ENCODE results near the gene SELENOV.

SELENOV gene

GRCh38 chr19:39524495-39524894 lies 9.6 kb downstream of the SELENOV start:
- Histone ChIP-seq H3K9me3 (ENCODE audit: control insufficient read depth, insufficient read depth, low read depth, low read length) (no peaks in the 10 kb centered on the region), H3K9ac (ENCODE audit: low read length) (no peak overlapping the region), H3K4me3 (ENCODE audit: low read depth, low read length) (no peak overlapping the region), H3K27ac (ENCODE audit: low read depth, low read length) (no peak overlapping the region), H3K27me3 (ENCODE audit: control insufficient read depth, insufficient read depth, low read length) (no peaks in the 10 kb centered on the region), H3K36me3 (ENCODE audit: control insufficient read depth, insufficient read depth, low read length) (peaks cover 13% of the 10 kb centered on the region), H3K4me1 (ENCODE audit: control insufficient read depth, insufficient read depth, low read length) (no peaks in the 10 kb centered on the region)

DNA sequence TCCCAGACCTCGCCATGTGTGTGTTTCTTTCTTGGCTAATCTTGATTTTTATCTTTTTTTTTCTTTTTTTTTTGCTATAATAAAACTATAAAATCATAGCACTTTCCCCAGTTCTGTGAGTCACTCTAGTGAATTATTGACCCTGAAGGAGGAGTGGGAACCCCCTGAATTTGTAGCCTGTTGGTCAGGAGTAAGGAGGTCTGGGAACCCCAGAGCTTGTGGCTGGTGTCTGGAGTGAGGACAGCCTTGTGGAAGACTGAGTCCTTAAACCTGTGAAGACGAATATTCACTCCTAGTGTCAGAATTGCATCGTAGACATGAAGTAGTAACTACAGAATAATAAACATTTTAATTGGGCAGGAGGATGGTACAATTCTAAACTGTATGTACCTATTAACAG lies 10.3 kb downstream of the SELENOV start:
- H3K27me3 ChIP-seq (ENCODE audit: control insufficient read depth, insufficient read depth, low read length): no peaks in the 10 kb centered on the region
- H3K27ac ChIP-seq (ENCODE audit: low read depth, low read length): no peak overlapping the region
- peaks cover 13% of the 10 kb centered on the region for H3K36me3 ChIP-seq (ENCODE audit: control insufficient read depth, insufficient read depth, low read length)
- no peaks in the 10 kb centered on the region for H3K4me1 ChIP-seq (ENCODE audit: control insufficient read depth, insufficient read depth, low read length)
- no peak overlapping the region for H3K9ac ChIP-seq (ENCODE audit: low read length)
- H3K4me3 ChIP-seq (ENCODE audit: low read depth, low read length): no peak overlapping the region
- H3K9me3 ChIP-seq (ENCODE audit: control insufficient read depth, insufficient read depth, low read depth, low read length): no peaks in the 10 kb centered on the region

- Histone ChIP-seq H3K27me3 (ENCODE audit: control insufficient read depth, insufficient read depth, low read length) (no peaks in the 10 kb centered on the region), H3K9ac (ENCODE audit: low read length) (peak overlapping the region; percentile 69), H3K4me3 (ENCODE audit: low read depth, low read length) (peak overlapping the region; percentile 79), H3K4me1 (ENCODE audit: control insufficient read depth, insufficient read depth, low read length) (peaks cover 4% of the 10 kb centered on the region; the same call in 1 of the 2 replicates), H3K27ac (ENCODE audit: low read depth, low read length) (no peak overlapping the region), H3K36me3 (ENCODE audit: control insufficient read depth, insufficient read depth, low read length) (no peaks in the 10 kb centered on the region), H3K9me3 (ENCODE audit: control insufficient read depth, insufficient read depth, low read depth, low read length) (no peaks in the 10 kb centered on the region)
Measured at GRCh38 chr19:39531834-39532232, 16.9 kb downstream of the SELENOV start.

DNA sequence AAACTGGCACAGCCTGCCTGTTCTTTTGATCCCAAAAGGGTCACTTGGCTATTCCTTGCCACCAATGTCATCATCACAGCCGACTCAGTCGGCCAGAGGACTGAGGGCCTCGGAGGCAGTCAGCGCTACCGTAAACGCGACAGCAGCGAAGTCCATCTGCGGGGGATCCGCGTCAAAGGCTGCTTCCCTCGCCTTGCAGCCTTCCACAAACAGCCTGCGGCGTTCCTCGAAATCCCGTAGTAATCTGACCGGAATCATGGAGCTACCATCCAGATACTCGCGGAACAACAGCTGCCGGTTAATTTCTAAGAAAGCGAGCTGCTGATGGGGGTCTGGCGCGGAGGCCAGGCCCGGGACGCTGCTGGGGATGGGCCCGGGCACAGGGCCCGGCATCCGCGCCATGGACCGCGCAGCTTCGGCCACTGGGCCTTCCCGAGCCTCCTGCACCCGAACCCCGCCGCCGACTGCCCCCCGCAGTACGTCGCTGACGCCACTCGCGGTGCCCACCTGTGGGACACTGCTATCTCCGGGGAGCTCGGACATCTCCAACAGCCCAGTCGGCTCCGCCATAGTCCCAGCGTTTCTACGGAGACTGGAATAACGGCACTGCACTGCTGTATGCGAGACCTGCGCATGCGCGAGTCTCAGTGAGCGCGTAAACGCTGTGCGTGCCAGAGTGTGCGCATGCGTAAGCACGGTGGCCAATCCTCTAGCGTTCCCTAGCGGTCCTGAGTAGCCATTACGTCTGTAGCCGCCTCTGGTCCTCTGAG lies 17.5 kb downstream of the SELENOV start, which contains the start of gene EID2B:
Gene EID2B (minus strand): TSS at position 620 of the 770 bp plus-strand sequence. CDS start 50 bp downstream, at position 570.
- H3K36me3 ChIP-seq (ENCODE audit: control insufficient read depth, insufficient read depth, low read length): no peaks in the 10 kb centered on the region
- no peak within 1 kb of the TSS for H3K27ac ChIP-seq (ENCODE audit: low read depth, low read length)
- peak within 1 kb of the TSS; percentile 79 for H3K4me3 ChIP-seq (ENCODE audit: low read depth, low read length)
- H3K4me1 ChIP-seq (ENCODE audit: control insufficient read depth, insufficient read depth, low read length): peaks cover 4% of the 10 kb centered on the region; the same call in 1 of the 2 replicates
- H3K9me3 ChIP-seq (ENCODE audit: control insufficient read depth, insufficient read depth, low read depth, low read length): no peaks in the 10 kb centered on the region
- no peaks in the 10 kb centered on the region for H3K27me3 ChIP-seq (ENCODE audit: control insufficient read depth, insufficient read depth, low read length)
- peak within 1 kb of the TSS; percentile 69 for H3K9ac ChIP-seq (ENCODE audit: low read length)

GRCh38 chr19:39533003-39533512 lies 18.1 kb downstream of the SELENOV start:
- peaks cover 4% of the 10 kb centered on the region; the same call in 1 of the 2 replicates for H3K4me1 ChIP-seq (ENCODE audit: control insufficient read depth, insufficient read depth, low read length)

DNA sequence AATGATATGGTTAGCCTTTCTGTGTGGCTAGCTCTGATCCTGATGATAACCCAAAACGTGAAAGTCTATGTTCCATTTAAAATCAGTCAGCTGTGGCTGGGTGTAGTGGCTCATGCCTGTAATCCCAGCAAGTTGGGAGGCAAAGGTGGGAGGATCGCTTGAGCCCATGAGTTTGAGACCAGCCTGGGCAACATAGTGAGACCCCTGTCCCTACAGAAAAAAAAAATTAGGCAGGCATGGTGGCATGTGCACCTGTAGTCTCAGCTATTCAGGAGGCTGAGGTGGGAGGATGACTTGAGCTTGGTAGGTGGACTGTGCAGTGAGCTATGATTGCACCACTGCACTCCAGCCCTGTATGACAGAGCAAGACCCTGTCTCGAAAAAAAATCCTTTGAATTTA lies 18.9 kb downstream of the SELENOV start:
- Histone ChIP-seq H3K9me3 (ENCODE audit: control insufficient read depth, insufficient read depth, low read depth, low read length) (no peaks in the 10 kb centered on the region), H3K4me1 (ENCODE audit: control insufficient read depth, insufficient read depth, low read length) (peaks cover 6% of the 10 kb centered on the region; the same call in 1 of the 2 replicates), H3K27me3 (ENCODE audit: control insufficient read depth, insufficient read depth, low read length) (no peaks in the 10 kb centered on the region), H3K27ac (ENCODE audit: low read depth, low read length) (no peak overlapping the region), H3K36me3 (ENCODE audit: control insufficient read depth, insufficient read depth, low read length) (no peaks in the 10 kb centered on the region), H3K4me3 (ENCODE audit: low read depth, low read length) (no peak overlapping the region), H3K9ac (ENCODE audit: low read length) (no peak overlapping the region)

More at GRCh38 chr19:39533003-39533512, 18.1 kb downstream of the SELENOV start:
- no peaks in the 10 kb centered on the region for H3K36me3 ChIP-seq (ENCODE audit: control insufficient read depth, insufficient read depth, low read length)
- H3K9ac ChIP-seq (ENCODE audit: low read length): no peak overlapping the region
- H3K9me3 ChIP-seq (ENCODE audit: control insufficient read depth, insufficient read depth, low read depth, low read length): no peaks in the 10 kb centered on the region
- H3K27ac ChIP-seq (ENCODE audit: low read depth, low read length): no peak overlapping the region
- no peaks in the 10 kb centered on the region for H3K27me3 ChIP-seq (ENCODE audit: control insufficient read depth, insufficient read depth, low read length)
- no peak overlapping the region for H3K4me3 ChIP-seq (ENCODE audit: low read depth, low read length)

GRCh38 chr19:39539165-39539517 lies 24.2 kb downstream of the SELENOV start:
- Histone ChIP-seq H3K9me3 (ENCODE audit: control insufficient read depth, insufficient read depth, low read depth, low read length) (no peaks in the 10 kb centered on the region), H3K4me1 (ENCODE audit: control insufficient read depth, insufficient read depth, low read length) (peaks cover 15% of the 10 kb centered on the region; the same call in 1 of the 2 replicates), H3K27ac (ENCODE audit: low read depth, low read length) (no peak overlapping the region), H3K36me3 (ENCODE audit: control insufficient read depth, insufficient read depth, low read length) (no peaks in the 10 kb centered on the region), H3K4me3 (ENCODE audit: low read depth, low read length) (peak overlapping the region; percentile 96), H3K9ac (ENCODE audit: low read length) (peak overlapping the region; percentile 90), H3K27me3 (ENCODE audit: control insufficient read depth, insufficient read depth, low read length) (no peaks in the 10 kb centered on the region)

DNA sequence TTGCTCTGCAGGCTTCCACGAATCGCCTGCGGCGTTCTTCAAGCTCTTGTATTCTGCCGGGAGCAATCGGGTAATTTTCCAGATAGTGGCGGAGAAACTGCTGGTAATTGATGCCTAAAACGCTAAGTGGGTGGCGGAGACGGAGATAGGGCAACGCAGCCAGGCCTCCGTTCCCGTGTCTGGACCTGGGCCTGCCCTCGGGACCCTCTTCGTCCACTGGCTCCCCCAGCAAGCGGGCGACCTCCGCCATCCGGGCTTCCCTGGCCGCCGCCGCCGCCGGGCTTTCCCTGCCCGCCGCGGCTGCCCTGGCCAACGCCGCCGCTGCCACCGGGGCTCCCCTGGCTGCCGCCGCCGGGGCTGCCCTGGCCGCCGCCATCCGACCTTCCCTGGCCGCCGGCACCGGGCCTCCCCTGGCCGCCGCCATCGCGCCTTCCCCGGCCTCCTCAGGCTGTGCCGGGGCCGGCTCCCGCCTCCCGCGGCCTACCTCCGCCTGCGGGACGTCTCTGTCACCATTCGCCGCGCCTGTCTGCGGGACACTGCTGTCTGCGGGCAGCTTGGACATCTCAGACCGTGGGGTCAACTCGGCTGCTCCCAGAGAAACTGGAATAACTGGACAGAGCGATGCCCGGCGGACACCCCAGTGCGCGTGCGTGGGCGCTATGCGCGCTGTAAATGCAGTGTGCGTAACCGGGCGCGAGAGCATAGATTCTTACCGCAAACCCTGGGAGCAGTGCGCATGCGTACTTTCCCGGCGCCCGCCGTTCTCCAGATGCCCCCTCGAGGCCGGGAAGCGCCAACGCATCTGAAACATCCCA lies 24.8 kb downstream of the SELENOV start, which contains the start of gene EID2:
Gene EID2 (minus strand): TSS at position 644 of the 815 bp plus-strand sequence. CDS start 82 bp downstream, at position 562.
- peak within 1 kb of the TSS; percentile 74; the same call in 1 of the 2 replicates for H3K27ac ChIP-seq (ENCODE audit: low read depth, low read length)

DNA sequence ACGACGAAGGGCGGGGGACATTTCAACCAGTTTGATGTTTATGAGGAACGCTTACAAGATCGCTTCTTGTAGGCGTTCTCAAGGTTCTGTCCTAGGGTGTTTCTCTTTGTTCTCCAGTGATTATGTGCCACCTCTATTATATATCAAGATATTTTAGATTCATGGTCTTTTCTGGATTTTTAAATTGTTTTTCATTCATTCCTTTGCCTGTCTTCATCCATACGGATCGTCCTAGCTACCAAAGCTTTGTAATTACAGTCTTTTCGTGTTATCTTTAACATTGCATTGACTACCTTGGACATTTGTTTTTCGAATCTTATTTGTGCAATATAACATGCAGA lies 25.4 kb downstream of the SELENOV start:
- Histone ChIP-seq H3K27me3 (ENCODE audit: control insufficient read depth, insufficient read depth, low read length) (no peaks in the 10 kb centered on the region), H3K9ac (ENCODE audit: low read length) (no peak overlapping the region), H3K36me3 (ENCODE audit: control insufficient read depth, insufficient read depth, low read length) (no peaks in the 10 kb centered on the region), H3K9me3 (ENCODE audit: control insufficient read depth, insufficient read depth, low read depth, low read length) (no peaks in the 10 kb centered on the region), H3K4me1 (ENCODE audit: control insufficient read depth, insufficient read depth, low read length) (peaks cover 15% of the 10 kb centered on the region; the same call in 1 of the 2 replicates), H3K27ac (ENCODE audit: low read depth, low read length) (no peak overlapping the region), H3K4me3 (ENCODE audit: low read depth, low read length) (peak overlapping the region; percentile 96)

More for the DNA sequence above, 24.8 kb downstream of the SELENOV start, which contains the start of gene EID2:
- no peaks in the 10 kb centered on the region for H3K36me3 ChIP-seq (ENCODE audit: control insufficient read depth, insufficient read depth, low read length)
- peak within 1 kb of the TSS; percentile 96 for H3K4me3 ChIP-seq (ENCODE audit: low read depth, low read length)
- peaks cover 15% of the 10 kb centered on the region; the same call in 1 of the 2 replicates for H3K4me1 ChIP-seq (ENCODE audit: control insufficient read depth, insufficient read depth, low read length)
- no peaks in the 10 kb centered on the region for H3K9me3 ChIP-seq (ENCODE audit: control insufficient read depth, insufficient read depth, low read depth, low read length)
- no peaks in the 10 kb centered on the region for H3K27me3 ChIP-seq (ENCODE audit: control insufficient read depth, insufficient read depth, low read length)
- peak within 1 kb of the TSS; percentile 90 for H3K9ac ChIP-seq (ENCODE audit: low read length)

- Histone ChIP-seq H3K27ac (ENCODE audit: low read depth, low read length) (no peak overlapping the region), H3K4me1 (ENCODE audit: control insufficient read depth, insufficient read depth, low read length) (peaks cover 15% of the 10 kb centered on the region; the same call in 1 of the 2 replicates), H3K9ac (ENCODE audit: low read length) (no peak overlapping the region), H3K36me3 (ENCODE audit: control insufficient read depth, insufficient read depth, low read length) (no peaks in the 10 kb centered on the region), H3K27me3 (ENCODE audit: control insufficient read depth, insufficient read depth, low read length) (no peaks in the 10 kb centered on the region), H3K9me3 (ENCODE audit: control insufficient read depth, insufficient read depth, low read depth, low read length) (no peaks in the 10 kb centered on the region), H3K4me3 (ENCODE audit: low read depth, low read length) (no peak overlapping the region)
Measured at GRCh38 chr19:39542206-39542605, 27.3 kb downstream of the SELENOV start.
